K562 (cell line): ENCODE data around the gene EDEM1. TPM values are rescaled to one million over a fixed set of nuclear protein-coding genes. Genes with fewer than 3 reads are reported as not detected.

ENCODE experiments used
- CAMTA2 ChIP-seq: fragments of 250-450 bp; sonication (Bioruptor Pico); conservative IDR thresholded peaks from 2 replicates; pipeline ENCODE4 v1.5.1; 2022
- CHCHD3 ChIP-seq: fragments of 250-450 bp; sonication (Bioruptor Pico); IDR thresholded peaks from 2 replicates; pipeline ENCODE4 v2.1.2; 2022; ENCODE audit warnings: mild to moderate bottlenecking
- ETS2 ChIP-seq: IDR thresholded peaks from 2 replicates; pipeline ENCODE4 v1.6.1; 2016; ENCODE audit warnings: borderline replicate concordance, missing genetic modification characterization, mild to moderate bottlenecking, moderate library complexity, missing compliant biosample characterization; ENCODE audit not compliant: poor library complexity, severe bottlenecking
- HDAC2 ChIP-seq: fragments of 450-650 bp; IDR thresholded peaks from 2 replicates; pipeline ENCODE4 v1.6.1; 2016; ENCODE audit warnings: mild to moderate bottlenecking
- HDGF ChIP-seq: fragments of 450-650 bp; IDR thresholded peaks from 2 replicates; pipeline ENCODE4 v1.6.1; 2016
- HSF4 ChIP-seq: fragments of 250-450 bp; sonication (Bioruptor Pico); IDR thresholded peaks from 2 replicates; pipeline ENCODE4 v2.1.2; 2022; ENCODE audit warnings: mild to moderate bottlenecking, moderate library complexity, borderline replicate concordance
- KDM2B ChIP-seq: fragments of 250-450 bp; sonication (Bioruptor Pico); IDR thresholded peaks from 2 replicates; pipeline ENCODE4 v1.8.0; 2021; ENCODE audit warnings: mild to moderate bottlenecking, moderate library complexity
- KLF10 ChIP-seq: fragments of 250-450 bp; sonication (Bioruptor Pico); IDR thresholded peaks from 2 replicates; pipeline ENCODE4 v1.6.1; 2021; ENCODE audit warnings: matching md5 sums
- LCOR ChIP-seq: sonication (generic); formaldehyde crosslinking; IDR thresholded peaks from 2 replicates; pipeline ENCODE4 v1.8.0; 2022; ENCODE audit warnings: mild to moderate bottlenecking, missing genetic modification reagents
- MAX ChIP-seq: sonication (generic); formaldehyde crosslinking; IDR thresholded peaks from 2 replicates; pipeline ENCODE4 v1.9.0; 2022; ENCODE audit warnings: mild to moderate bottlenecking, missing genetic modification reagents
- PHF21A ChIP-seq: fragments of 450-650 bp; IDR thresholded peaks from 2 replicates; pipeline ENCODE4 v1.6.1; 2017; ENCODE audit warnings: low read depth, borderline replicate concordance
- RB1 ChIP-seq: fragments of 450-650 bp; IDR thresholded peaks from 2 replicates; pipeline ENCODE4 v1.6.1; 2017; ENCODE audit warnings: low read depth, mild to moderate bottlenecking
- RBFOX2 ChIP-seq: fragments of 200-400 bp; formaldehyde crosslinking; IDR thresholded peaks from 2 replicates; pipeline ENCODE4 v1.6.1; 2017; ENCODE audit warnings: low read depth, mild to moderate bottlenecking, low read length, moderate library complexity
- RNF2 ChIP-seq: sonication (generic); IDR thresholded peaks from 2 replicates; pipeline ENCODE4 v1.6.1; 2016
- SNRNP70 ChIP-seq: fragments of 200-400 bp; formaldehyde crosslinking; optimal IDR thresholded peaks from 2 replicates; pipeline ENCODE3; 2017; ENCODE audit warnings: low read depth, low read length
- ZFP36 ChIP-seq: fragments of 150-350 bp; IDR thresholded peaks from 2 replicates; pipeline ENCODE4 v1.6.1; 2018; ENCODE audit warnings: low read length, low read depth; ENCODE audit not compliant: partially characterized antibody
- ZKSCAN1 ChIP-seq: fragments of 150-350 bp; IDR thresholded peaks from 2 replicates; pipeline ENCODE4 v1.6.1; 2016; ENCODE audit warnings: low read depth, low read length
- ZNF217 ChIP-seq: sonication (generic); formaldehyde crosslinking; IDR thresholded peaks from 2 replicates; pipeline ENCODE4 v1.8.0; 2022; ENCODE audit warnings: mild to moderate bottlenecking, missing genetic modification reagents
- ZNF263 ChIP-seq: sonication (generic); formaldehyde crosslinking; IDR thresholded peaks from 2 replicates; pipeline ENCODE4 v1.8.0; 2022; ENCODE audit warnings: mild to moderate bottlenecking, missing genetic modification reagents, borderline replicate concordance
- ZNF740 ChIP-seq, 3 experiments: fragments of 200-800 bp in 1 of 3; sonication (Bioruptor generic) in 1 of 3; sonication (generic) in 1 of 3; formaldehyde crosslinking in 1 of 3; IDR thresholded peaks; 2 replicates each; pipeline versions ENCODE4 v1.6.1 to v1.8.0; 2016 to 2022; ENCODE audit warnings: mild to moderate bottlenecking in 2 of 3, missing compliant biosample characterization in 2 of 3, missing genetic modification characterization in 2 of 3, missing genetic modification reagents in 1 of 3
- polyA plus RNA-seq, 8 experiments: library from polyadenylated mRNA; depleted of rRNA in 4 of 8; stranded (reverse) in 5 of 8; unstranded in 3 of 8; fragments of >200 nt; fragmentation: Nextera tagmentation in 2 of 8; fragmentation: Illumina TruSeq in 1 of 8; extraction: Ambion mirVana in 2 of 8; extraction: Trizol in 1 of 8; gene quantifications; 2 replicates each; pipeline versions ENCODE4 v1.2.1 to v1.2.3, GENCODE V29; 2011 to 2014; ENCODE audit warnings: inconsistent platforms in 1 of 8, missing spikeins in 1 of 8
- total RNA-seq, 7 experiments: library from RNA; depleted of rRNA in 6 of 7; stranded (reverse); fragments of >200 nt in 6 of 7; fragmentation: Illumina TruSeq in 2 of 7; extraction: Trizol in 2 of 7; gene quantifications; 2 replicates each; pipeline versions ENCODE4 v1.2.1 to v1.2.3, GENCODE V29; 2011 to 2021; ENCODE audit warnings: low replicate concordance in 1 of 7
- TF ChIP-seq, protein P1 (sequence below): fragments of 150-350 bp; IDR thresholded peaks from 2 replicates; pipeline ENCODE4 v1.6.1; 2014; ENCODE audit warnings: low read depth, mild to moderate bottlenecking, low read length, borderline replicate concordance
- TF ChIP-seq, protein P2 (sequence below): fragments of 200-400 bp; formaldehyde crosslinking; IDR thresholded peaks from 2 replicates; pipeline ENCODE4 v1.6.1; 2017; ENCODE audit warnings: mild to moderate bottlenecking, low read depth, low read length, moderate library complexity

EDEM1 gene
- total and polyA plus RNA-seq, 9 of the 15 experiments (the other 6 are each of a cell fraction or from before 2014, with no cell fraction given) = 6.2 to 36.7 (median 14.3) TPM

DNA sequence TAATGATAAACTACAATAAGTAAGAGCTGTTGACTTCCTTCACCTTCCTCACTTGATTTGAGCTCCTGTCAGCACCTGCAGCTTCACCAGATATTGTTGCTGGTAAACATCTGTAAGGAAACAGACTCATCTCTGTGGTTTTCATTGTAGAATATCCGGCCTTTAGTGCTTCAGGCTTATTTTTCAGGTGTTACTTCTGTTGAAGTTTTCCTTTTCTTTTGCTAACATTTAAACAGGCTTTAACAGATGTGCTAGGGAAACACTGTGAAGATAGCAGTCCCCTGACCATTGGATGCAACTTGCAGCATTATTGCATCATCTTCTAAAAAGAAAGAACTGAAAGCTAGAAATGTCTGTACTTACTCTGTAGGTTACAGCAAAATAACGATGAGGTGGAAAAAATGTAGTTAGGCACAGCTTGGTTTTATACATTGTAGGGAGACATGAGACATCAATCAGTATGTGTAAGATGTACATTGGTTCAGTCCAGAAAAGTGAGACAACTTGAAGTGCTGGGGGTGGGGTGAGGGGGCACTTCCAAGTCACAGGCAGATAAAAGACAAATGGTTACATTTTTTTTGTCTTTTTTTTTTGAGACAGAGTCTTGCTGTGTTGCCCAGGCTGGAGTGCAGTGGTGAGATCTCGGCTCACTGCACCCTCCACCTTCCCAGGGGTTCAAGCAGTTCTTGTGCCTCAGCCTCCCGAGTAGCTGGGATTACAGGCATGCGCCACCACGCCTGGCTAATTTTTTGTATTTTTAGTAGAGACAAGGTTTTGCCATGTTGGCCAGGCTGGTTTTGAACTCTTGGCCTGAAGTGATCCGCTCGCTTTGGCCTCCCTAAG is 10.2 kb downstream of the EDEM1 start (continued):
- no peak for TF ChIP-seq CAMTA2 (CRISPR knock-in tag)
- no peak for TF ChIP-seq CHCHD3 (CRISPR knock-in tag)
- no peak for TF ChIP-seq ZFP36
- TF ChIP-seq HDAC2 = peak; percentile 70; the same call in 1 of the 2 replicates
- TF ChIP-seq ETS2 (tag) = no peak
- TF ChIP-seq HDGF = no peak
- no peak for TF ChIP-seq KDM2B (CRISPR knock-in tag)
- TF ChIP-seq, protein P1, sequence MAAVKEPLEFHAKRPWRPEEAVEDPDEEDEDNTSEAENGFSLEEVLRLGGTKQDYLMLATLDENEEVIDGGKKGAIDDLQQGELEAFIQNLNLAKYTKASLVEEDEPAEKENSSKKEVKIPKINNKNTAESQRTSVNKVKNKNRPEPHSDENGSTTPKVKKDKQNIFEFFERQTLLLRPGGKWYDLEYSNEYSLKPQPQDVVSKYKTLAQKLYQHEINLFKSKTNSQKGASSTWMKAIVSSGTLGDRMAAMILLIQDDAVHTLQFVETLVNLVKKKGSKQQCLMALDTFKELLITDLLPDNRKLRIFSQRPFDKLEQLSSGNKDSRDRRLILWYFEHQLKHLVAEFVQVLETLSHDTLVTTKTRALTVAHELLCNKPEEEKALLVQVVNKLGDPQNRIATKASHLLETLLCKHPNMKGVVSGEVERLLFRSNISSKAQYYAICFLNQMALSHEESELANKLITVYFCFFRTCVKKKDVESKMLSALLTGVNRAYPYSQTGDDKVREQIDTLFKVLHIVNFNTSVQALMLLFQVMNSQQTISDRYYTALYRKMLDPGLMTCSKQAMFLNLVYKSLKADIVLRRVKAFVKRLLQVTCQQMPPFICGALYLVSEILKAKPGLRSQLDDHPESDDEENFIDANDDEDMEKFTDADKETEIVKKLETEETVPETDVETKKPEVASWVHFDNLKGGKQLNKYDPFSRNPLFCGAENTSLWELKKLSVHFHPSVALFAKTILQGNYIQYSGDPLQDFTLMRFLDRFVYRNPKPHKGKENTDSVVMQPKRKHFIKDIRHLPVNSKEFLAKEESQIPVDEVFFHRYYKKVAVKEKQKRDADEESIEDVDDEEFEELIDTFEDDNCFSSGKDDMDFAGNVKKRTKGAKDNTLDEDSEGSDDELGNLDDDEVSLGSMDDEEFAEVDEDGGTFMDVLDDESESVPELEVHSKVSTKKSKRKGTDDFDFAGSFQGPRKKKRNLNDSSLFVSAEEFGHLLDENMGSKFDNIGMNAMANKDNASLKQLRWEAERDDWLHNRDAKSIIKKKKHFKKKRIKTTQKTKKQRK = no peak
- no peak for TF ChIP-seq ZNF263
- 0 out of 2 replicates have a peak, but pooled peaks have one; percentile 36 for TF ChIP-seq RBFOX2
- TF ChIP-seq PHF21A = no peak
- TF ChIP-seq ZNF217 = no peak
- TF ChIP-seq RNF2 = no peak; the same call in 1 of the 2 replicates
- TF ChIP-seq, protein P2, sequence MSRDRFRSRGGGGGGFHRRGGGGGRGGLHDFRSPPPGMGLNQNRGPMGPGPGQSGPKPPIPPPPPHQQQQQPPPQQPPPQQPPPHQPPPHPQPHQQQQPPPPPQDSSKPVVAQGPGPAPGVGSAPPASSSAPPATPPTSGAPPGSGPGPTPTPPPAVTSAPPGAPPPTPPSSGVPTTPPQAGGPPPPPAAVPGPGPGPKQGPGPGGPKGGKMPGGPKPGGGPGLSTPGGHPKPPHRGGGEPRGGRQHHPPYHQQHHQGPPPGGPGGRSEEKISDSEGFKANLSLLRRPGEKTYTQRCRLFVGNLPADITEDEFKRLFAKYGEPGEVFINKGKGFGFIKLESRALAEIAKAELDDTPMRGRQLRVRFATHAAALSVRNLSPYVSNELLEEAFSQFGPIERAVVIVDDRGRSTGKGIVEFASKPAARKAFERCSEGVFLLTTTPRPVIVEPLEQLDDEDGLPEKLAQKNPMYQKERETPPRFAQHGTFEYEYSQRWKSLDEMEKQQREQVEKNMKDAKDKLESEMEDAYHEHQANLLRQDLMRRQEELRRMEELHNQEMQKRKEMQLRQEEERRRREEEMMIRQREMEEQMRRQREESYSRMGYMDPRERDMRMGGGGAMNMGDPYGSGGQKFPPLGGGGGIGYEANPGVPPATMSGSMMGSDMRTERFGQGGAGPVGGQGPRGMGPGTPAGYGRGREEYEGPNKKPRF = no peak
- TF ChIP-seq SNRNP70 = no peak
- TF ChIP-seq MAX (CRISPR knock-in tag) = no peak
- no peak for TF ChIP-seq ZKSCAN1
- TF ChIP-seq HSF4 (CRISPR knock-in tag) = peak; percentile 86; the same call in 1 of the 2 replicates
- no peak for TF ChIP-seq ZNF740 (CRISPR knock-in tag; IDR thresholded peaks at IDR 0.05)
- peak in 1 of 2 experiments; percentile 87; a peak in 2 of 4 replicates for TF ChIP-seq ZNF740 (tag; IDR thresholded peaks at IDR 0.05)
- TF ChIP-seq LCOR (CRISPR knock-in tag) = no peak
- TF ChIP-seq RB1 = no peak
- TF ChIP-seq KLF10 = no peak
